Right kidney (tissue), 1 donor: ENCODE data around the gene TMEM238L.

Source experiments
- DNase-seq: peaks from one replicate; pipeline ENCODE4 v3.0.0-alpha.2; 2016

Gene TMEM238L

GRCh38 chr17:10805911-10806310 lies 2.0 kb upstream of the TMEM238L start:
- DNase-seq, result no peak

DNA sequence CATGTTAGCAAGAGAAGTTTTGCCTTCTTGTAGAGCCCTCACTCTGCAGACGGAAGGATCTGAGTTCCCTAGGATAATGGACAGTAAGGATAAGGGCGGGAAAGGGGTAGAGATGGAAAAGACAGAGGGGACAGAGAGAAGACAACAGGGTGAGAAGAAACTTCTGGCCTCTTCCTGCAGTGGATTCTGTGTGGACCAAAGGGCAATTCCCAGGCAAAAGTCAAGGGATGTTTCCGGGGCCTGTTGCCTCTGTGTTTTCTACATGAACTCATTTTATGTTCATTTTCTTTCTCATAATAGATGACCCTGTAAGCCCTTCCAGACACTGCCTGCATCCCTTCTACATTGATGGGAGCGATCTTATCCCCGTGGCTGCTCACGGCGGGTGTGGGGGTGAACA lies 647 bp upstream of the TMEM238L start:
- DNase-seq, result no peak

DNA sequence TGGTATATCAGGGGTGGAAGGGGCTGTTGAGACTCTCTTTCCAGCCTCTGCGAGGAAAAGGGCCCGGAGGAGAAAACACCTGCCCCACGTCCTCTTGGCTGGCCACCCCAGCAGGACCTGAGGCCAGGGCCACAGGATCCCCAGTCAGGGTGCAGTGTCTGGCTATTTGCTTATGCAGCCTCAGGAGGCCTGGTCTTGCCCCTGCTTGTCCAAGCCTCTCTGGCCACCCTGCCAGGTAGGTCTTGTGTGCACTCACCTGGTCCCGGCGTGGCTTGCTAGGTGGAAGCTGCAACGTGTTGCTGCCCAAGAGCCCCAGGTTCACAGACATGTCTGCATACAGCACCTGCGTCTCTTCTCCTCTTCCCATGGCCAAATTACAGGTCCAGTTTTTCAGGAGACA lies 549 bp downstream of the TMEM238L start:
- no peak for DNase-seq

DNA sequence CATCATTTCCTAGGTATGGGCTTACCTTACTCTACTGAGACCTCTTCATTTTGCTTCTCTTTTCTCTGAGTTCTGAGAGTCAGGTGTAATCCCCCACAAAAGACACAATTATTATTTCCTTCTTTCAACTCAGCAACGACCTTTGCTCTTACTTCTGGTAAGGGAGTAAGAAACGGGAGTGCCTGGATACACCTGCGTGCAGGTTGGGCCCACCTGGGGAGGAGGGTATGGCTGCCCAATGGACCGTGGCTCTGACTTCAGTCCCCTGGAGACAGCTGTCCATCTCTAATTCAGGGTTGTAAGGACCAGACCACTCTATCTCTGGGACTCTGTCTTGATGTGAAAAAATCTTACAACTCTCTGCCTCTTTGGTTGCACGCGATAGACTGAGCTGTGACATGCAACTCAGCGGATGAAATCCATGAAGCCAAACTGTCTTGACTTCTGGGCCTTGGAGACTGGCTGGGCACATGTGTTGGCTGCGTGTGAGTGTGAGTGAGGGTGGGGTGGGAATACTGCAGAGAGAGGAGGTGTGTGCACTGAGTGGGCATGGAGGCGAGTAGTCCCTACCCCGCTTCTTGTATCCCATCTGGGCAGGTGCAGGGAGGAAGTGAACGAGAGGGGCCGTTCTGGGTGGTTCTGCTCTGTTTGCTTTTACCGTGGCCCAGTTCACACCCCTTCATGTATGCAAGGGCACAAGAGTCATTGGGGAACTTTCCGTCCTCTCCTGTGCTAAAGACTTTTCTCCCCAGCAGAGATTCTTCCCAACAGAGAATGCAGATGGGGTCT lies 1.2 kb downstream of the TMEM238L start:
- no peak for DNase-seq

- no peak for DNase-seq
Measured at GRCh38 chr17:10799407-10799806, 4.5 kb downstream of the TMEM238L start.

DNA sequence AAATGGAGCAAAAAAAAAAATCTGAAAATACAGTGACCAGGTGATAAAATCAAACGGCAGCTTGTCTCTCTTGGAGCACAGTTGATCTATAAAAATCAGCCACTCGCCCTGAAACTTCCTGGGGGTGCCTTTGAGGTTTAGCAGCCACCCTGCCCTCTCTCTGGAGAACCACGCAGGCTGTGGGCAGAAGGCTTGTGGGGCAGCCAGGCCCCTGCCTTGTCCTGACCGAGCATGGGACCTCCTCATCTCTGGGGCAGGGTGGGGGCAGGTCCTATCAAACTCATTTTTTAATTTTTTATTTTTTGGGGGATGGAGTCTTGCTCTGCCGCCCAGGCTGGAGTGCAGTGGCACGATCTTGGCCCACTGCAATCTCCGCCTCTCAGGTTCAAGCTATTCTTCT lies 5.0 kb downstream of the TMEM238L start:
- DNase-seq, result no peak

DNA sequence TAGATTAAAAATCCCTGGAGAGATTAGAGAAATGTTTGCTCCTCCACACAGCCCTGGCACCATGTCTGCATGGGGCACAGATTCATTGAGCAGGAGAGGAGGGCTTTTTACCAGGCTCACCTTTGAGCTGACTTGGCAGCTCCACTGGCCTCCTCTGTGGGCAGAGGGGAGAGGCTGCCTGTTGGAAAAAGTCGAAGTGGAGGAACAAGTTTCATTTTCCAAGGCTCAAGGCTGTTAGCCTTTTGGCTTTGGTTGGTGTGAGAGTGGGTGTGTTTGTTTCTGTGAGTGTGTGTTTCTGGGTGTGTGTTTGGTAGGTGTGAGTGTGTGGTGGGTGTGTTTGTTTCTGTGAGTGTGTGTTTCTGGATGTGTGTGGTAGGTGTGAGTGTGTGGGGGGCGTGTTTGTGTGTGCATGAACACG lies 5.6 kb downstream of the TMEM238L start:
- no peak for DNase-seq

DNA sequence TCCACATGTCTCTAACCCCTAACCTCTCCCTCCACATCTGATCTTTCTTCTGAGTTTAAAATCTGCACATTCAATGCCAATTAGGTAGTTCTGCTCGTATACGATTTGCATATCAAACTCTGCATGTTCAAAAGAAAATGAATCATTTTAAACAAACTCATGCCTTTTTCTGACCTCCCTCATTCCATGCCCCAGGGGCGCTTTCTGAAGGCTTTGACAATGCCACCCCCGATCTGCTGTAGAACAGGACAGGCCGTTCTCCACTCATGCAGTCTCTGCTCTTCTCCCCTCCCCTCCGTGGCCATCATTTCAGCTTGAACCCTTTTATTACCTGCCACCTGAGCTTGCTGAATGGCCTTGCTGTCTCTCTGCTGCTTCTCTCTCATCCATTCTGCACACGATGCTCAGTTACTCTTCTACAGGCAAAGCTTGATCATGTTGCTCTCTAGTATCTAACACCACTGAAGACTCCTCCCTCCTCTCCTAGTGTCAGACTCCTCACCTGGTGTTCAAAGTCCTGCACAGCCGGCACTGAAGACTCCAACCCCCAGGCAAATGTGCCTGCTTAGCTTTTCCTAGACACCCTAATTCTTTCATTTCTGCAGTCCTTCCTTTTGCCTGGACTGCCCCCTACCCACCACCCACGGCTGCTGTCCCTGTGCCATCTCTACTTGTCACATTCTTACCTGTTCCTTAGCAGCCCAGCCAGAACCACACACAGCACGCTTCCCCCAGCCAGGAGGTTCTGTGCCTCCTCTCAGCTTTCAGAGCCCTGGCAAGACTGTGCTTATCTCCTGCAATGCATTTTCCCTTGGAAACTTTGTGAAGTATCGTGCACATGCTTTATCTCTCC lies 6.2 kb downstream of the TMEM238L start:
- no peak for DNase-seq

GRCh38 chr17:10793816-10794215 lies 10.1 kb downstream of the TMEM238L start:
- no peak for DNase-seq

DNA sequence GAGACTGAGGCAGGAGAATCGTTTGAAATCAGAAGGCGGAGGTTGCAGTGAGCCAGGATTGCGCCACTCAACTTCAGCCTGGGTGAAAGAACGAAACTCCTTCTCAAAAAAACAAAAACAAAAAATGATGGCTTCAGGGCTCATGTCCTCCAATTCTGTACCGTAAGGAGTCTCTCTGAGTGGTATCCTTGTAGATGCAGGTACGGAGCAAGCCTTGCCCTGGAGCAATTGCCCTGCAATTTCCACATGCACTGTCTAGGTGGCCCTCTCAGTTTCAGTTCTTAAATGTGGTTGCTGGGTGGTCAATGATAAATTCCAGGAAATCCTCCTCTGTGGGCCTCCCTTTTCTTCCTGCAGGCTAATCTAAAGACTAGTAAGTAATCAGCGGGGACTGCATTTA lies 10.6 kb downstream of the TMEM238L start:
- DNase-seq, result no peak

DNA sequence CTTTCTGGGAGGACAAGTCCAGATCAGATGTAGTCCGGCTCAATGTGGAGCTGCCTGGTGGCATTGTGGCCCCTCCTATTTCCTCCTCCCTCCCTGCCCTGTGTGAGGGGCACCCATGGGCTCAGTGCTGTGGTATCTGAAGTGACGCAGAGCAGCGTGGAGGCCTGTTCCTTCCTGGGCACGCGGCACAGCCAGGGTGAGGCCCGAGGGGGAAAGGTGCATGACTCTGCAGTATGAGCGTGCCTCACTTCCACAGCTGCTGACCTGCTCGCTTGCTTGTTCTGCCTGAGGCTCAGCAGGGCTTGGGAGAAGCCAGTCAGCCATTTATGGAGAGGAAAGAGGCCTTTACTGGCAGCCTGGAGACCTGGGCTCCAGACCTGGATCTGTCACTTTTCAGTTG lies 11.7 kb downstream of the TMEM238L start:
- DNase-seq, result no peak

GRCh38 chr17:10790491-10791401 lies 13.2 kb downstream of the TMEM238L start:
- DNase-seq, result no peak

GRCh38 chr17:10789694-10790271 lies 14.1 kb downstream of the TMEM238L start:
- no peak for DNase-seq

- DNase-seq, result no peak
Measured at GRCh38 chr17:10787306-10788045, 16.4 kb downstream of the TMEM238L start.

DNA sequence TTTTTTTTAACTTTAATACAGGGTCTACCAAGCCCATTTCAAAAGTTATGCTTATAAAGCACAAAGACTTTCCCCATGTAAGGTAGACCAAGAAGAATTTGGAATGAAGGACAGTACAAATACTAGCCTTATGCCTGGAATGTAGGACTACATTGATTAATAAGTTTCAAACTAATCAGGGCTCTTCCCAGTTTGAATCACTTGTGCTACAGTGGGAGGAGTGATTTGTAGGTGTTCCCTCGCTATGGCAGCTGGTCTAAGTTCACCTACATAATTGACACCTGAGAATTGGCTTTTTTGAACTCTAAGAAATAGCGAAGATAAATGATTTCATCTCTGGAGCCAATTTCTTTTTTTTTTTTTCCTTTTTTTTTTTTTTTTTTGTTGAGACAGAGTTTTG lies 18.6 kb downstream of the TMEM238L start:
- DNase-seq, result no peak

- DNase-seq, result no peak
Measured at GRCh38 chr17:10779609-10780008, 24.3 kb downstream of the TMEM238L start.

DNA sequence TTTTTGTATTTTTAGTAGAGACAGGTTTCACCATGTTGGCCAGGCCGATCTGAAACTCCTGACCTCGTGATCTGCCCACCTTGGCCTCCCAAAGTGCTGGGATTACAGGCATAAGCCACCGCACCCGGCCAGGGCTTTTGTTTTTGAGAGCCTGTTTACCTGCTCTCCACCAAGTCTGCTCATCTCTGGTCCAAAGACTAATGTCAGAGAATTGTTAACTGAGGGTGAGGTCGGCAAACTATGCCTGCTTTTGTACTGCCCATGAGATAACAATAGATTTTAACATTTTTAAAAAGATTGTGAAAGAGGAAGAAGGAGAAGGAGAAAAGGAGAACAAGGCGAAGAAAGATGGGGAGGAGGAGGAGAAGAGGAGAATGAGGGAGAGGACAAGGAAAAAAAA lies 26.0 kb downstream of the TMEM238L start:
- DNase-seq, result no peak

GRCh38 chr17:10777131-10777807 lies 26.6 kb downstream of the TMEM238L start:
- DNase-seq, result no peak

GRCh38 chr17:10776381-10776780 lies 27.5 kb downstream of the TMEM238L start:
- no peak for DNase-seq

GRCh38 chr17:10775740-10776356 lies 28.1 kb downstream of the TMEM238L start:
- no peak for DNase-seq
